ENCODE data around the gene RAB40B. TPM values are rescaled to one million over a fixed set of nuclear protein-coding genes. Genes with fewer than 3 reads are reported as not detected.

Gene RAB40B
- total RNA-seq, 1 donor from 2014 or later = 22.4 TPM

- no peaks in the 10 kb centered on the region for H3K36me3 ChIP-seq
- intact Hi-C loops (cut with micrococcal nuclease) = no loop called here
- DNase-seq = no peak
- H3K4me3 ChIP-seq = no peak overlapping the region
- no peaks in the 10 kb centered on the region for H3K27me3 ChIP-seq (ENCODE audit: low read depth)
- H3K27ac ChIP-seq (replicated peaks) = peak overlapping the region; percentile 6
- H3K4me1 ChIP-seq = peaks cover 11% of the 10 kb centered on the region
- peaks cover 7% of the 10 kb centered on the region for H3K9me3 ChIP-seq (replicated peaks)
- no peak for TF ChIP-seq CTCF (IDR thresholded peaks at IDR 0.05; ENCODE audit: borderline replicate concordance)
Measured at GRCh38 chr17:82686366-82687324, 11.9 kb downstream of the RAB40B start.

GRCh38 chr17:82685291-82685690 lies 13.2 kb downstream of the RAB40B start:
- H3K27ac ChIP-seq (replicated peaks) = no peak overlapping the region
- intact Hi-C loops (cut with micrococcal nuclease) = no loop called here

GRCh38 chr17:82684228-82684841 lies 14.2 kb downstream of the RAB40B start:
- H3K36me3 ChIP-seq = no peaks in the 10 kb centered on the region
- H3K27ac ChIP-seq (replicated peaks) = no peak overlapping the region
- peaks cover 14% of the 10 kb centered on the region for H3K9me3 ChIP-seq (replicated peaks)
- H3K4me3 ChIP-seq = no peak overlapping the region
- DNase-seq = no peak
- no peak for TF ChIP-seq CTCF (IDR thresholded peaks at IDR 0.05; ENCODE audit: borderline replicate concordance)
- no peaks in the 10 kb centered on the region for H3K27me3 ChIP-seq (ENCODE audit: low read depth)
- peaks cover 11% of the 10 kb centered on the region for H3K4me1 ChIP-seq
- intact Hi-C loops (cut with micrococcal nuclease) = no loop called here

More at GRCh38 chr17:82685291-82685690, 13.2 kb downstream of the RAB40B start:
- no peaks in the 10 kb centered on the region for H3K36me3 ChIP-seq
- peaks cover 11% of the 10 kb centered on the region for H3K4me1 ChIP-seq
- H3K9me3 ChIP-seq (replicated peaks) = peaks cover 14% of the 10 kb centered on the region
- no peaks in the 10 kb centered on the region for H3K27me3 ChIP-seq (ENCODE audit: low read depth)
- TF ChIP-seq CTCF (IDR thresholded peaks at IDR 0.05; ENCODE audit: borderline replicate concordance) = no peak
- H3K4me3 ChIP-seq = no peak overlapping the region
- no peak for DNase-seq

- H3K36me3 ChIP-seq = no peaks in the 10 kb centered on the region
- intact Hi-C loops (cut with micrococcal nuclease) = no loop called here
- no peaks in the 10 kb centered on the region for H3K27me3 ChIP-seq (ENCODE audit: low read depth)
- TF ChIP-seq CTCF (IDR thresholded peaks at IDR 0.05; ENCODE audit: borderline replicate concordance) = no peak
- peaks cover 11% of the 10 kb centered on the region for H3K4me1 ChIP-seq
- DNase-seq = no peak
- H3K9me3 ChIP-seq (replicated peaks) = peaks cover 14% of the 10 kb centered on the region
- H3K4me3 ChIP-seq = no peak overlapping the region
- H3K27ac ChIP-seq (replicated peaks) = no peak overlapping the region
Measured at GRCh38 chr17:82683534-82683933, 15.0 kb downstream of the RAB40B start.

- intact Hi-C loops (cut with micrococcal nuclease) = no loop called here
- DNase-seq = no peak
- H3K27me3 ChIP-seq (ENCODE audit: low read depth) = no peaks in the 10 kb centered on the region
- peaks cover 14% of the 10 kb centered on the region for H3K9me3 ChIP-seq (replicated peaks)
- H3K4me3 ChIP-seq = no peak overlapping the region
- H3K4me1 ChIP-seq = no peaks in the 10 kb centered on the region
- no peaks in the 10 kb centered on the region for H3K36me3 ChIP-seq
- TF ChIP-seq CTCF (IDR thresholded peaks at IDR 0.05; ENCODE audit: borderline replicate concordance) = no peak
- no peak overlapping the region for H3K27ac ChIP-seq (replicated peaks)
Measured at GRCh38 chr17:82681547-82681946, 17.0 kb downstream of the RAB40B start.
